Measurements from ENCODE around the gene CYSRT1.
"Not testable (repeated sequence)": the region's sequence is repeated elsewhere in the genome, so short reads cannot be mapped to it uniquely, and the experiment has no call there.

Gene CYSRT1

DNA sequence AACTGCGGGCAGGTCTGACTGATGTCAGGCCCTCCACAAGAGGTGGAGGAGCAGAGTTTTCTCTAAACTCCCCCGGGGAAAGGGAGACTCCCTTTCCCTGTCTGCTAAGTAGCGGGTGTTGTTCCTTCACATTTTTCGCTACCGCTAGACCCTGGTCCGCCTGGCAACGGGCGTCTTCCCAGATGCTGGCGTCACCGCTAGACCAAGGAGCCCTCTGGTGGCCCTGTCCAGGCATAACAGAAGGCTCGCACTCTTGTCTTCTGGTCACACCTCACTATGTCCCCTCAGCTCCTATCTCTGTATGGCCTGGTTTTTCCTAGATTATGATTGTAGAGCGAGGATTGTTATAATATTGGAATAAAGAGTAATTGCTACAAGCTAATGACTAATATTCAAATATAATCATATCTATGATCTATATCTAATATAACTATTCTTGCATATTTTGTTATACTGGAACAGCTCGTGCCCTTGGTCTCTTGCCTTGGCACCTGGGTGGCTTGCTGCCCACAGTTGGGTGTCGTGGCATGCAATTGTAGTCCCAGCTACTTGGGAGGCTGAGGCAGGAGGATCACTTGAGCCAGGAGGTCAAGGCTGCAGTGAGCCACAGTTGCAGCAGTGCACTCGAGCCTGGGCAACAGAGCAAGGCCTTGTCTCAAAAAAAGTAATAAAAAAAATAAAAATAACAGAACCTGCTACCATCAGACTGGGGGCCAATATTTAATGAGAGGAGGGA, 37.4 kb downstream of the CYSRT1 start:
- not testable (repeated sequence) for H3K4me3 ChIP-seq (ENCODE audit: low read length); DNase-seq (ENCODE audit: low read depth)
- TF ChIP-seq, protein P1, sequence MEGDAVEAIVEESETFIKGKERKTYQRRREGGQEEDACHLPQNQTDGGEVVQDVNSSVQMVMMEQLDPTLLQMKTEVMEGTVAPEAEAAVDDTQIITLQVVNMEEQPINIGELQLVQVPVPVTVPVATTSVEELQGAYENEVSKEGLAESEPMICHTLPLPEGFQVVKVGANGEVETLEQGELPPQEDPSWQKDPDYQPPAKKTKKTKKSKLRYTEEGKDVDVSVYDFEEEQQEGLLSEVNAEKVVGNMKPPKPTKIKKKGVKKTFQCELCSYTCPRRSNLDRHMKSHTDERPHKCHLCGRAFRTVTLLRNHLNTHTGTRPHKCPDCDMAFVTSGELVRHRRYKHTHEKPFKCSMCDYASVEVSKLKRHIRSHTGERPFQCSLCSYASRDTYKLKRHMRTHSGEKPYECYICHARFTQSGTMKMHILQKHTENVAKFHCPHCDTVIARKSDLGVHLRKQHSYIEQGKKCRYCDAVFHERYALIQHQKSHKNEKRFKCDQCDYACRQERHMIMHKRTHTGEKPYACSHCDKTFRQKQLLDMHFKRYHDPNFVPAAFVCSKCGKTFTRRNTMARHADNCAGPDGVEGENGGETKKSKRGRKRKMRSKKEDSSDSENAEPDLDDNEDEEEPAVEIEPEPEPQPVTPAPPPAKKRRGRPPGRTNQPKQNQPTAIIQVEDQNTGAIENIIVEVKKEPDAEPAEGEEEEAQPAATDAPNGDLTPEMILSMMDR (IDR thresholded peaks at IDR 0.05; ENCODE audit: insufficient read depth, low read depth, low read length, missing control alignments) = peak; percentile 50

DNA sequence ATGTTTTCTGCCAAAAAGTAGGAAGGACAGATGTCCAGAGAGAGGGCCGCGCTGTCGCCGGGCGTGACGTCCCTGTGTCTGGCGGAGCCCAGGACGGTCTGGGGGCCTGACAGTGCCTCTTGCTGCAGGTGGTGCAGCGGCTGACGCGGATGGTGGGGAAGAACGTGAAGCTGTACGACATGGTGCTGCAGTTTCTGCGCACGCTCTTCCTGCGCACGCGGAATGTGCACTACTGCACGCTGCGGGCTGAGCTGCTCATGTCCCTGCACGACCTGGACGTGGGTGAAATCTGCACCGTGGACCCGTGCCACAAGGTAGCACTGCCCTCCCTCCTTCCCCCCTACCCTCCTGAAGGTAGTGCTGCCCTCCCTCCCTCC, 37.9 kb downstream of the CYSRT1 start:
- H3K4me3 ChIP-seq (ENCODE audit: low read length) = no peak overlapping the region
- TF ChIP-seq, protein P1 (IDR thresholded peaks at IDR 0.05; ENCODE audit: insufficient read depth, low read depth, low read length, missing control alignments) = no peak
- no peak for DNase-seq (ENCODE audit: low read depth)

DNA sequence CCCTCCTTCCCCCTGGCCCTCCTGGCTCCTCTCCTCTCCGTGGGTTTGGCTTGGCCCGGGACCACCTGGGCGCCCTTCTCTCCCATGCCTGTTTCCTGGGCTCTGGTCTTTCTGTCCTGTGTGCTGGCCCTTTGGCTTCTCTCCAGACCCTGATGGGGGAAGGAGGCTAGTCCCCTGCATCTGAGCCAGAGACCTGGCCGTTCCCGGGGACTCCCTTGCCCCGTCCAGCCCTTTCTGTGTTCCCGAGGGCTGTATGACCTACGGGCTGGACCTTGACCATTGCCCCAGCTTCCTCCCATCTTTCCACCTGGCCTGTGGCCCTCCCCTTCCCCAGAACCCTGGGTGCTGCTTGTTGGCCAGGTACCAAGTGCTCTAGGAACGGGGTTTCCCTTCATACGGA, 38.5 kb downstream of the CYSRT1 start:
- H3K4me3 ChIP-seq (ENCODE audit: low read length) = no peak overlapping the region
- DNase-seq (ENCODE audit: low read depth) = no peak
- TF ChIP-seq, protein P1 (IDR thresholded peaks at IDR 0.05; ENCODE audit: insufficient read depth, low read depth, low read length, missing control alignments) = no peak

DNA sequence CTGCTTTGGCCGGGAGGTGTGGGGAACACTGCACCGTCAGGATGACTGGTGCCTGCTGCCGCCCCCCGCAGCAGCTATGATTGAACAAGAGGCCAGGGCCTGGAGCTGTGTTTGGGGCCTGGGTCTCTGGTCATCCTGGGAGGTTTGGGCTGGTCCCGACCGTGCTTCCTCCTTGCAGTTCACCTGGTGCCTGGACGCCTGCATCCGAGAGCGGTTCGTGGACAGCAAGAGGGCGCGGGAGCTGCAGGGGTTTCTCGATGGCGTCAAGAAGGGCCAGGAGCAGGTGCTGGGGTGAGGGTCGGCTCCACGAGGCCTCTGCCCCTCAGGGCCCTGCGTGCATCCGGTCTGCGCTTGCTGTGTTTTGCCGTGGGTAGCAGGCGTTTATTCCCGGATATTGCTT, 39.1 kb downstream of the CYSRT1 start:
- no peak overlapping the region for H3K4me3 ChIP-seq (ENCODE audit: low read length)
- no peak for DNase-seq (ENCODE audit: low read depth)
- TF ChIP-seq, protein P1 (IDR thresholded peaks at IDR 0.05; ENCODE audit: insufficient read depth, low read depth, low read length, missing control alignments) = no peak

DNA sequence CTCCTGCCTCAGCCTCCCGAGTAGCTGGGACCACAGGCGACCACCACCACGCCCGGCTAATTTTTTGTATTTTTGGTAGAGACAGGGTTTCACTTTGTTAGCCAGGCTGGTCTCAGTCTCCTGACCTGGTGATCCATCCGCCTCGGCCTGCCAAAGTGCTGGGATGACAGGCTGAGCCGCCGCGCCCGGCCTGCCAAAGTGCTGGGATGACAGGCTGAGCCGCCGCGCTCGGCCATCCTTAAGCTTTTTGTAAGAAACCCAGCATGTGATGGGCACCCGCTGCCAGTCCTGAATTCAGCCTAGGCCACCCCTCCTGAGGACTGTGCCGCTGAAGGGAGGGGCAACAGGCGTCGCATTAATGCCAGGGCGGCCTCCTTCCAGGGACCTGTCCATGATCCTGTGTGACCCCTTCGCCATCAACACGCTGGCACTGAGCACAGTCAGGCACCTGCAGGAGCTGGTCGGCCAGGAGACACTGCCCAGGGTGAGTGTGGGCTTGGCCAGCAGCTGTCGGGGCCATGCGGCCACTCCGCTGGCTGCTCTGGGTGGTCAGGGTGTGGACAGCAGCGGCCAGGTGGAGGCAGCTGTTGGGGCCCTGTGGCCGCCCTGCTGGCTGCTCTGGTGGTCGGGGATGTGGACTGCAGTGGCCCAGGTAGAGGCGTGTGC, 40.7 kb downstream of the CYSRT1 start:
- DNase-seq (ENCODE audit: low read depth) = no peak
- no peak overlapping the region for H3K4me3 ChIP-seq (ENCODE audit: low read length)
- TF ChIP-seq, protein P1 (IDR thresholded peaks at IDR 0.05; ENCODE audit: insufficient read depth, low read depth, low read length, missing control alignments) = no peak

DNA sequence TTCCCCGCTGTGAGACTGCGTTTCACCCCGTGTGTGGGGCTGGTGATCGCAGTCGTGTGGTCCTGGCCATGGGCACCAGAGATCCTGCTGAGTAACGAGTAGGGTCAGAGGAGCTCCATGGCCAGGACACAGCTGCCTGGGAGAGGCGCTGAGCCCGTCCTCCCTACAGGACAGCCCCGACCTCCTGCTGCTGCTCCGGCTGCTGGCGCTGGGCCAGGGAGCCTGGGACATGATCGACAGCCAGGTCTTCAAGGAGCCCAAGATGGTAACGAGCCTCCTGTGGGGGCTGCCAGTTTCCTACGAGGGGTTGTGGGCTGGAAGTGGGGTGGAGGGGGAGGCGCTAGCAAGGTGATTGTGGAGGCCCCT, 41.2 kb downstream of the CYSRT1 start:
- no peak overlapping the region for H3K4me3 ChIP-seq (ENCODE audit: low read length)
- DNase-seq (ENCODE audit: low read depth) = no peak
- TF ChIP-seq, protein P1 (IDR thresholded peaks at IDR 0.05; ENCODE audit: insufficient read depth, low read depth, low read length, missing control alignments) = no peak

Data from epithelial cell of esophagus (primary cell).